MM.1S (cell line): ENCODE data around the gene TSPAN5.

Source experiments
- EZH2 ChIP-seq: fragments of 300-600 bp; sonication (generic); optimal IDR thresholded peaks from 2 replicates; pipeline ENCODE3; 2017; ENCODE audit warnings: low read depth, mild to moderate bottlenecking, antibody characterized with exemption, low read length, mixed read lengths
- TF ChIP-seq, protein P1 (sequence below): fragments of 300-600 bp; sonication (generic); IDR thresholded peaks from 2 replicates; pipeline ENCODE4 v1.5.1; 2016; ENCODE audit warnings: antibody characterized with exemption, low read length, mixed read lengths

DNA sequence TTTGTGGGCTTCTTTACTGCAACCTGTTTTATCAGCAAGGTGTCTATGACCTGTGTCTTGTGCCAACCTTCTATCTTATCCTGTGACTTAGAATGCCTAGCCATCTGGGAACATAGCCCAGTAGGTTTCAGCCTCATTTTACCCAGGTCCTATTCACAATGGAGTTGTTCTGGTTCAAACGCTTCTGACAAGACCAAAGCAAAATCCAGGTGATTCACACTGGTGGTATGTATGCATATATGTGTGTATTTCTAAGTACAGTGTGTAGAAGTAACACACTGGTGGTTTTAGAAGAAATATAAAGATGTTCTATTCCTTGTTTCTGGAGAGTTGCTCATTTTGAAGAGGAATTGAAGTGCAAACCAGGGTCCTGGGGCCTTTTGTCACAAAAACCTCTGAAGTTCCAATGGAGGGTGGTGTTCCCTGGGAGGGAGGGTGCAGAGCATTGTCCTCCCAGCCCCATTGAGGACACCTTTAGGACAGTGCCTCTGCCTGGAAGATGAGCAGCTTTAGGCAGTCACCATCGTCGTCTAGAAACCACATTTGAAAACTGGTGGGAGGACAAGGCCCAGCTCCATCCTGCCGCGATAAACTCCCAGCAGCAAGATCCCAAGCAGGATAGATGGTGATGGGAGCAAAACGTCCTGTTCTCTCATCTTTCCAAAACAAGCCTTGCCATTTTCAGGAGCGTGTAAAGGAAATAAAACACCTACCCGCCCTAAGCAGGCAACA, 191.4 kb downstream of the TSPAN5 start:
- TF ChIP-seq EZH2 = no peak
- TF ChIP-seq, protein P1, sequence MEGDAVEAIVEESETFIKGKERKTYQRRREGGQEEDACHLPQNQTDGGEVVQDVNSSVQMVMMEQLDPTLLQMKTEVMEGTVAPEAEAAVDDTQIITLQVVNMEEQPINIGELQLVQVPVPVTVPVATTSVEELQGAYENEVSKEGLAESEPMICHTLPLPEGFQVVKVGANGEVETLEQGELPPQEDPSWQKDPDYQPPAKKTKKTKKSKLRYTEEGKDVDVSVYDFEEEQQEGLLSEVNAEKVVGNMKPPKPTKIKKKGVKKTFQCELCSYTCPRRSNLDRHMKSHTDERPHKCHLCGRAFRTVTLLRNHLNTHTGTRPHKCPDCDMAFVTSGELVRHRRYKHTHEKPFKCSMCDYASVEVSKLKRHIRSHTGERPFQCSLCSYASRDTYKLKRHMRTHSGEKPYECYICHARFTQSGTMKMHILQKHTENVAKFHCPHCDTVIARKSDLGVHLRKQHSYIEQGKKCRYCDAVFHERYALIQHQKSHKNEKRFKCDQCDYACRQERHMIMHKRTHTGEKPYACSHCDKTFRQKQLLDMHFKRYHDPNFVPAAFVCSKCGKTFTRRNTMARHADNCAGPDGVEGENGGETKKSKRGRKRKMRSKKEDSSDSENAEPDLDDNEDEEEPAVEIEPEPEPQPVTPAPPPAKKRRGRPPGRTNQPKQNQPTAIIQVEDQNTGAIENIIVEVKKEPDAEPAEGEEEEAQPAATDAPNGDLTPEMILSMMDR = no peak
